HCT116 (cell line): ENCODE data around the gene ACTN1. TPM values are rescaled to one million over a fixed set of nuclear protein-coding genes. Genes with fewer than 3 reads are reported as not detected.

Source experiments
- ATAC-seq: fragments of 200-7000 bp; cut with Tn5 transposase; 2 replicates; pipeline ENCODE4 v1.9.1; 2020; ENCODE audit warnings: mild to moderate bottlenecking, moderate library complexity
- BruUV-seq: library from RNA; stranded (reverse); fragments of 400-500 nt; replicated peaks from 2 replicates; lab custom pipeline; 2021; lab: Mats Ljungman, UMichigan
- CTCF ChIA-PET: fragments of 300-600 bp; sonication (Branson Sonifier 250); formaldehyde crosslinking; loops from one replicate; lab custom pipeline; 2021; ENCODE audit warnings: antibody characterized with exemption; lab: Charles Lee
- POLR2A ChIA-PET: fragments of 300-600, 350-600 bp; sonication (Branson Sonifier 250); formaldehyde crosslinking; loops from one replicate; lab custom pipeline; 2021; ENCODE audit warnings: antibody characterized with exemption; lab: Charles Lee
- RAD21 ChIA-PET, 2 experiments: fragments of 300-600 bp; sonication (Branson Sonifier 250); formaldehyde crosslinking; loops; one replicate each; lab custom pipeline; 2023; ENCODE audit warnings: low total read pairs in 2 of 2; ENCODE audit not compliant: uncharacterized antibody in 2 of 2, unreplicated experiment in 2 of 2, low non-redundant PET in 1 of 2; lab: Charles Lee
- DNase-seq: peaks from one replicate; pipeline ENCODE4 v3.0.0-alpha.2; 2010; ENCODE audit warnings: low read depth, low spot score
- H2AFZ ChIP-seq: fragments of 200-600 bp; shearing (Covaris generic), sonication (generic); 2 replicates; pipeline ENCODE4 v1.6.1; 2017; ENCODE audit warnings: low read depth, mixed run types, mixed read lengths, antibody characterized with exemption, low read length; ENCODE audit not compliant: poor library complexity, severe bottlenecking
- H3K27ac ChIP-seq: 2 replicates; pipeline ENCODE4 v1.5.1; 2012; ENCODE audit warnings: low read depth, low read length
- H3K27me3 ChIP-seq: fragments of 200-600 bp; sonication (generic); 2 replicates; pipeline ENCODE4 v1.6.1; 2016; ENCODE audit warnings: mixed run types, low read length, mixed read lengths; ENCODE audit not compliant: insufficient read depth
- H3K36me3 ChIP-seq, 2 experiments: fragments of 200-500 bp in 1 of 2; fragments of 200-600 bp in 1 of 2; sonication (Bioruptor generic) in 1 of 2; sonication (generic) in 1 of 2; 2 replicates each; pipeline versions ENCODE4 v1.5.1 to v1.6.1; 2014 to 2016; ENCODE audit warnings: low read length in 2 of 2, inconsistent platforms in 1 of 2, mixed read lengths in 1 of 2, mixed run types in 1 of 2; ENCODE audit not compliant: insufficient read depth in 2 of 2, control insufficient read depth in 1 of 2
- H3K4me1 ChIP-seq, 2 experiments: fragments of 200-600 bp in 1 of 2; sonication (generic) in 1 of 2; 2 replicates each; pipeline versions ENCODE4 v1.5.1 to v1.6.1; 2012 to 2017; ENCODE audit warnings: low read length in 2 of 2, inconsistent platforms in 1 of 2, mild to moderate bottlenecking in 1 of 2, mixed read lengths in 1 of 2, mixed run types in 1 of 2, moderate library complexity in 1 of 2; ENCODE audit not compliant: insufficient read depth in 2 of 2, control insufficient read depth in 1 of 2
- H3K4me2 ChIP-seq: fragments of 200-600 bp; sonication (generic); 2 replicates; pipeline ENCODE4 v1.6.1; 2017; ENCODE audit warnings: mixed run types, low read length, mixed read lengths
- H3K4me3 ChIP-seq, 2 experiments: fragments of 200-600 bp in 1 of 2; sonication (generic) in 1 of 2; replicated peaks in 1 of 2; 2 replicates each; pipeline ENCODE4 v1.5.1; 2011 to 2016; ENCODE audit warnings: low read length in 2 of 2, control low read depth in 1 of 2, low read depth in 1 of 2, mild to moderate bottlenecking in 1 of 2, mixed read lengths in 1 of 2, mixed run types in 1 of 2
- H3K79me2 ChIP-seq: fragments of 200-600 bp; sonication (generic); 2 replicates; pipeline ENCODE4 v1.6.1; 2017; ENCODE audit warnings: mild to moderate bottlenecking, mixed run types, low read length, moderate library complexity, mixed read lengths; ENCODE audit not compliant: insufficient read depth
- H3K9ac ChIP-seq: fragments of 200-600 bp; sonication (generic); 2 replicates; pipeline ENCODE4 v1.6.1; 2016; ENCODE audit warnings: low read length, mixed read lengths
- H3K9me2 ChIP-seq: fragments of 200-600 bp; sonication (generic), shearing (Covaris generic); 2 replicates; pipeline ENCODE4 v1.6.1; 2017; ENCODE audit warnings: mixed run types, mild to moderate bottlenecking, moderate library complexity; ENCODE audit not compliant: insufficient read depth
- H3K9me3 ChIP-seq, 2 experiments: fragments of 200-500 bp in 1 of 2; fragments of 200-600 bp in 1 of 2; sonication (Bioruptor generic) in 1 of 2; sonication (generic) in 1 of 2; 2 replicates each; pipeline ENCODE4 v1.6.1; 2014 to 2017; ENCODE audit warnings: low read length in 2 of 2, mixed read lengths in 2 of 2, inconsistent platforms in 1 of 2, low read depth in 1 of 2, mild to moderate bottlenecking in 1 of 2, mixed run types in 1 of 2, moderate library complexity in 1 of 2; ENCODE audit not compliant: control insufficient read depth in 1 of 2, insufficient read depth in 1 of 2
- H4K20me1 ChIP-seq: fragments of 200-600 bp; sonication (generic), shearing (Covaris generic); 2 replicates; pipeline ENCODE4 v1.6.1; 2017; ENCODE audit warnings: mixed run types, mild to moderate bottlenecking, moderate library complexity; ENCODE audit not compliant: insufficient read depth
- ATF3 ChIP-seq: IDR thresholded peaks from 2 replicates; pipeline ENCODE4 v1.6.1; 2012
- CEBPB ChIP-seq: IDR thresholded peaks from 2 replicates; pipeline ENCODE4 v1.6.1; 2012; ENCODE audit warnings: low read depth
- CTCF ChIP-seq, 3 experiments: fragments of 200-600 bp in 1 of 3; sonication (generic) in 1 of 3; IDR thresholded peaks in 2 of 3; conservative IDR thresholded peaks in 1 of 3; 2 replicates each; pipeline ENCODE4 v1.5.1; 2012 to 2017; ENCODE audit warnings: low read depth in 2 of 3, low read length in 2 of 3, antibody characterized with exemption in 1 of 3, borderline replicate concordance in 1 of 3, control low read depth in 1 of 3, mild to moderate bottlenecking in 1 of 3, mixed read lengths in 1 of 3, mixed run types in 1 of 3, moderate library complexity in 1 of 3; ENCODE audit not compliant: insufficient read depth in 1 of 3
- EGR1 ChIP-seq: IDR thresholded peaks from 2 replicates; pipeline ENCODE4 v1.6.1; 2012; ENCODE audit warnings: low read depth
- EZH2phosphoT487 ChIP-seq: fragments of 200-600 bp; IDR thresholded peaks from 2 replicates; pipeline ENCODE4 v1.6.1; 2018; ENCODE audit warnings: antibody characterized with exemption, borderline replicate concordance
- FOSL1 ChIP-seq: IDR thresholded peaks from 2 replicates; pipeline ENCODE4 v1.6.1; 2012; ENCODE audit warnings: low read depth
- JUND ChIP-seq: IDR thresholded peaks from 2 replicates; pipeline ENCODE4 v1.6.1; 2012
- POLR2A ChIP-seq: IDR thresholded peaks from 2 replicates; pipeline ENCODE4 v1.7.0; 2011; ENCODE audit warnings: borderline replicate concordance; ENCODE audit not compliant: insufficient read depth, insufficient read length; ENCODE audit errors: extremely low read depth
- RAD21 ChIP-seq: IDR thresholded peaks from 2 replicates; pipeline ENCODE4 v1.6.1; 2012; ENCODE audit warnings: low read depth, mild to moderate bottlenecking
- REST ChIP-seq: IDR thresholded peaks from 2 replicates; pipeline ENCODE4 v1.6.1; 2012; ENCODE audit warnings: low read depth
- SIN3A ChIP-seq: IDR thresholded peaks from 2 replicates; pipeline ENCODE4 v1.6.1; 2012; ENCODE audit warnings: low read depth
- SRF ChIP-seq: IDR thresholded peaks from 2 replicates; pipeline ENCODE4 v1.6.1; 2012; ENCODE audit warnings: low read depth
- YY1 ChIP-seq: IDR thresholded peaks from 2 replicates; pipeline ENCODE4 v1.6.1; 2011; ENCODE audit warnings: low read length, low read depth, moderate library complexity, mild to moderate bottlenecking; ENCODE audit not compliant: insufficient replicate concordance; ENCODE audit errors: extremely low read depth
- ZBTB33 ChIP-seq: IDR thresholded peaks from 2 replicates; pipeline ENCODE4 v1.6.1; 2011; ENCODE audit warnings: mild to moderate bottlenecking, low read length, moderate library complexity; ENCODE audit not compliant: insufficient replicate concordance; ENCODE audit errors: extremely low read depth
- ZNF274 ChIP-seq: fragments of 200-500 bp; sonication (Bioruptor generic); IDR thresholded peaks from 2 replicates; pipeline ENCODE4 v1.6.1; 2014; ENCODE audit warnings: mild to moderate bottlenecking, low read depth, low read length, inconsistent platforms
- intact Hi-C: fragments of 100-400 bp; cut with micrococcal nuclease; formaldehyde crosslinking; loops from 2 replicates; pipeline ENCODE4 v1.10.0; 2022
- total RNA-seq: library from RNA; stranded (reverse); gene quantifications from one replicate; pipeline ENCODE4 v1.2.1, GENCODE V29; 2021; ENCODE audit not compliant: unreplicated experiment

Gene ACTN1
- total RNA-seq, 1 experiment from 2014 or later: 123 TPM

- Histone ChIP-seq H3K9ac (no peak overlapping the region), H3K4me2 (no peak overlapping the region), H3K27ac (no peak overlapping the region), H3K79me2 (peaks cover 82% of the 10 kb centered on the region), H3K9me3 (no peaks in the 10 kb centered on the region), H3K27me3 (no peaks in the 10 kb centered on the region), H2AFZ (no peak overlapping the region), H3K36me3 (no peaks in the 10 kb centered on the region; a peak in 1 of 4 replicates), H3K9me2 (no peaks in the 10 kb centered on the region), H3K4me3 (no peak overlapping the region), H3K4me1 (peaks cover 40 to 51% of the 10 kb centered on the region in 2 experiments), H4K20me1 (peaks cover 7% of the 10 kb centered on the region; the same call in 1 of the 2 replicates)
- BruUV-seq: no TSS peak
- ATAC-seq (no peak), DNase-seq (no peak)
- POLR2A ChIA-PET: no interaction called here
- RAD21 ChIA-PET: no interaction called here
- intact Hi-C loops: no loop called here
- CTCF ChIA-PET: no interaction called here
- TF ChIP-seq CTCF (IDR thresholded peaks at IDR 0.05 in 2 of 3, conservative IDR thresholded peaks at IDR 0.05 in 1 of 3; ENCODE audit: borderline replicate concordance in 1 of 3, insufficient read depth in 1 of 3, low read depth in 2 of 3, low read length in 2 of 3): no peak
- TF ChIP-seq EGR1: no peak
- no peak for TF ChIP-seq SIN3A
- no peak for TF ChIP-seq JUND
- TF ChIP-seq YY1: no peak
- TF ChIP-seq ATF3: no peak
- TF ChIP-seq POLR2A: no peak
- no peak for TF ChIP-seq ZBTB33
- no peak for TF ChIP-seq REST
- TF ChIP-seq ZNF274: no peak
- TF ChIP-seq SRF: no peak
- no peak for TF ChIP-seq FOSL1
- no peak for TF ChIP-seq EZH2phosphoT487
- no peak for TF ChIP-seq RAD21
- no peak for TF ChIP-seq CEBPB
Measured at GRCh38 chr14:68936476-68936875, 42.6 kb downstream of the ACTN1 start.
